Central memory CD8-positive, alpha-beta T cell (primary cell): Measurements from ENCODE around the gene GADD45GIP1.

Source experiments
- ATAC-seq: fragments of 150-1000 bp; cut with Tn5 transposase; replicated peaks from 2 replicates; pipeline ENCODE4 v1.10.0; 2022; ENCODE audit warnings: mild to moderate bottlenecking, moderate FRiP score, moderate number of reproducible peaks; ENCODE audit not compliant: poor library complexity, severe bottlenecking; ENCODE audit errors: extremely low read depth
- DNase-seq, 2 donors: peaks; one replicate each; pipeline ENCODE4 v3.0.0; 2021; ENCODE audit warnings: low spot score in 2 of 2
- H3K27ac Mint-ChIP-seq: one replicate; pipeline ENCODE4 v1.8.0; 2022; ENCODE audit warnings: low read depth, mild to moderate bottlenecking, moderate library complexity, mixed read lengths
- H3K27me3 Mint-ChIP-seq: one replicate; pipeline ENCODE4 v1.8.0; 2022; ENCODE audit warnings: mixed read lengths
- H3K36me3 Mint-ChIP-seq: one replicate; pipeline ENCODE4 v1.8.0; 2022; ENCODE audit warnings: mild to moderate bottlenecking, moderate library complexity, mixed read lengths; ENCODE audit not compliant: insufficient read depth
- H3K4me1 Mint-ChIP-seq: one replicate; pipeline ENCODE4 v1.8.0; 2022; ENCODE audit warnings: mixed read lengths
- H3K4me3 Mint-ChIP-seq: one replicate; pipeline ENCODE4 v1.8.0; 2022; ENCODE audit warnings: mild to moderate bottlenecking, moderate library complexity, mixed read lengths
- H3K9me3 Mint-ChIP-seq: one replicate; pipeline ENCODE4 v1.8.0; 2022; ENCODE audit warnings: mixed read lengths

GADD45GIP1 gene

DNA sequence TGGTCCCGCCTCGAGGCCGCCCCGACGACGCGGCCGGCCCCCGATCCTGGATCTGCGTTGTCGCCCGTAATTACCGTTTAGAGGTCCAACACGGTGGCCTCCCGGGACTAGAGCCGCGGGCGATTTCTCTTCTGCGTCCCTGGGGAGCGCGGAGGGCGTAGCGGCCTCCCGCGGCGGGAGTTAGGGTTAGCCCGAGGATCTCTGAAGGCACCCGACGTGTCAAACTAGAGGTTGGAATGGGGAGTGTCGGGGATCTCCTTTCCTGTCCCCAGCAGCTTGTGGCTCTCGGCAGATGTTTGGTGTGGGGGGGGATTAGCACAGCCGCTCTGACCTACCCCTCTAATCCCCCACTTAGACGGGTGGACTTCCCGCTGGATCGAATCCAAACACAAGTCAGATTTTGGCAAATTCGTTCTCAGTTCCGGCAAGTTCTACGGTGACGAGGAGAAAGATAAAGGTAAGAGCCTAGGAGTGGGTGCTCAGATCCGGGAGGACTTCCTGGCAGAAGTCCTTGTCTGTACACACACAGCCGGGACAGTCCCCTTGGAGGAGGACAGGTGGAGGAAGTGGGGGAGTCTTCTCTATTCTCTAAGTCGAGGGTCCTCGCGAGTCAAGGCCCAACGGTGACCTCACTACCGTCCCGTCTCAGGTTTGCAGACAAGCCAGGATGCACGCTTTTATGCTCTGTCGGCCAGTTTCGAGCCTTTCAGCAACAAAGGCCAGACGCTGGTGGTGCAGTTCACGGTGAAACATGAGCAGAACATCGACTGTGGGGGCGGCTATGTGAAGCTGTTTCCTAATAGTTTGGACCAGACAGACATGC, 18.0 kb downstream of the GADD45GIP1 start:
- Mint-ChIP-seq H3K36me3 (peaks cover 63% of the 10 kb centered on the region), H3K4me3 (peak overlapping the region; percentile 98), H3K27ac (peak overlapping the region; percentile 97), H3K4me1 (peaks cover 49% of the 10 kb centered on the region), H3K9me3 (no peaks in the 10 kb centered on the region), H3K27me3 (no peaks in the 10 kb centered on the region)
- ATAC-seq, result peak; percentile 34
- peak in 1 of 2 donors; percentile 40 for DNase-seq

DNA sequence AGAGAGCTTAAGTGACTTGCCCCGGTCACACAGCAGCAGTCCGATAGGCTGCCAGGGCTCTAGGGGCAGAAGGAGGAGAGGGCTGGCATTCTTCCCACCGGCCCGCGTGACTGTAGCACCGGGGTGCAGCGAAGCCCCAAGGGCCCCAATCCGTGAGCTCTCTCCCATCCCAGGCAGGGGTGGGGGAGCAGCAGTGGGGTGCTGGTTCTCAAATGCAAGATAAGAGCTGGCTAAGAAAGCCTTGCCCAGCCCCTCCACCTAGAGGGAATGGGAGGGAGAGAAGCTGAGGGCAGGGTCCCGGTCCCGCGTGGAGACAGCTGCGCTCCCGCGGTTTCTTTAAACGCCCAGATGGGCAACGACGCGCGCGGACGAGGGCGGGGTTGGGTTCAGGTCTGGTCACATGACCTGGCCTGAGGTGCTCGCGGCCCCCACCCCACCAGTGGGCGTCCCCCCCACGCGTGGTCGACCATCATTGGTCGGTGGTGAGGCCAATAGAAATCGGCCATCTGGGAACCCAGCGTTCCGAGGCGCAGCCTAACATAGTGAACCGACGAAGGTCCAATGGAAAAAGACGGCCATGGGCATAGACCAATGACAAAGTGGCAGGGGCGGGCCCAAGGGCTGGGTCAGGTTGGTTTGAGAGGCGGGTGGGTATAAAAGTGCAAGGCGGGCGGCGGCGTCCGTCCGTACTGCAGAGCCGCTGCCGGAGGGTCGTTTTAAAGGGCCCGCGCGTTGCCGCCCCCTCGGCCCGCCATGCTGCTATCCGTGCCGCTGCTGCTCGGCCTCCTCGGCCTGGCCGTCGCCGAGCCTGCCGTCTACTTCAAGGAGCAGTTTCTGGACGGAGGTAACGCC, 18.9 kb downstream of the GADD45GIP1 start, which contains the start of gene CALR:
TSS of gene CALR (plus strand) at position 683 of the 852 bp plus-strand sequence. CDS start at position 754, 71 bp downstream.
- peak within 1 kb of the TSS; percentile 97 for H3K27ac Mint-ChIP-seq
- H3K4me1 Mint-ChIP-seq, result peaks cover 48% of the 10 kb centered on the region
- H3K27me3 Mint-ChIP-seq, result no peaks in the 10 kb centered on the region
- H3K4me3 Mint-ChIP-seq, result peak within 1 kb of the TSS; percentile 98
- ATAC-seq, result peak; percentile 94
- H3K9me3 Mint-ChIP-seq, result no peaks in the 10 kb centered on the region
- H3K36me3 Mint-ChIP-seq, result peaks cover 57% of the 10 kb centered on the region
- peak; percentile 96 to 99 for DNase-seq

DNA sequence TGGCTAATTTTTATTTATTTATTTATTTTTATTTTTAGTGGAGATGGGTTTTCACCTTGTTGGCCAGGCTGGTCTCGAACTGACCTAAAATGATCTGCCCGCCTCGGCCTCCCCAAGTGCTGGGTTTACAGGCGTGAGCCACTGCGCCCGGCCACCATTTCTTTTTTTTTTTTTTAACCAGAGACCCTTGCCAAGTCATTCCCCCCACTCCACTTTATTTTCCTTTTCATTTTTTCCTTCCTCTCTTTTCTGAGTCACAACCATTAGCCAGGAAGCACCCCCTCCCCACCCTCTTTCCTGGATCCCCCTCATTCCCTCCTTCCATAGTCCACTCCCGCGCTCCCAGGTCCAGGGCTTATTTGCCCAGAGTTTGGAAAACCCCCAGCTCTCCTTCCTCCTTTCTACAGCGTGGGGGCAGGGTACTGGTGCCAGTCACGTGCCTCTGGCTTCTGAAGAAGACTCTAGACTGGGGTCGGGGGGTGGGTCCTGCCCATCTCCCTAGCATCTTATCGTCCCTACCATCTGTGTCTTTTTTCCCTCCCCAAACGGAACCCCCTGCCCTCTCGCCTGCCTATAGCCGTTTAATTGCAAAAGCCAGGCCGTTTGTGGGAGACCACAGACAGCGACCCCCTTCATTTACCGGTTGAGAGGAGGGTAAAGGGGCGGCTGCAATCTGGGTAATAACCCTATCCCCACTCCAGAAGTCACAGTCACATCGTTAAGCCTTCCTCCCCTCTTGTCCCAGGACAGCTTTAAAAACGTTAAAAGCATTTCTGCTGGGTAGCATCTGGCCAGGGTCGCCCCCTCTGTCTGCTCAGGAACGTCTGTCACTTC, 19.7 kb downstream of the GADD45GIP1 start:
- no peak for ATAC-seq
- Mint-ChIP-seq H3K27ac (peak overlapping the region; percentile 97), H3K27me3 (no peaks in the 10 kb centered on the region), H3K4me1 (peaks cover 56% of the 10 kb centered on the region), H3K9me3 (no peaks in the 10 kb centered on the region), H3K36me3 (peaks cover 49% of the 10 kb centered on the region), H3K4me3 (peak overlapping the region; percentile 98)
- no peak for DNase-seq

DNA sequence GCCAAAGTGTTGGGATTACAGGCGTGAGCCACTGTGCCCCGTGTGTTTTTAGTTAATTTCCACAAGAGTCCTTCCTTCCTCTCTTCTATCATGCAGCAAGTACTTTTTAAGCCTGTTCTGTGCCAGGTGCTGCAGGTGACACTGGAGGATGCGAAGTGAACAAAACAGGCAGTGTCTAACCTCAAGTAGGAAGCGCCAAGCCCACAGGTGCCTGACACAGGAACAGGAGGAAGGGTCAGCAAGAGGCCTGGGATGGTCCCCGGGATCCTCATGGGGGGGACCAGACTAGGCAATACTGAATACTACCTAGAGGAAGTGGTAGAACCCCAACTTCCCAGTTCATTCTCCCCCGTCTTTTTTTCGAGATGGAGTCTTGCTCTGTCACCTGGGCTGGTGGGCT, 20.4 kb downstream of the GADD45GIP1 start:
- H3K9me3 Mint-ChIP-seq, result no peaks in the 10 kb centered on the region
- H3K4me1 Mint-ChIP-seq, result peaks cover 57% of the 10 kb centered on the region
- H3K36me3 Mint-ChIP-seq, result peaks cover 41% of the 10 kb centered on the region
- ATAC-seq, result no peak
- H3K27me3 Mint-ChIP-seq, result no peaks in the 10 kb centered on the region
- DNase-seq, result no peak
- H3K4me3 Mint-ChIP-seq, result no peak overlapping the region
- no peak overlapping the region for H3K27ac Mint-ChIP-seq

DNA sequence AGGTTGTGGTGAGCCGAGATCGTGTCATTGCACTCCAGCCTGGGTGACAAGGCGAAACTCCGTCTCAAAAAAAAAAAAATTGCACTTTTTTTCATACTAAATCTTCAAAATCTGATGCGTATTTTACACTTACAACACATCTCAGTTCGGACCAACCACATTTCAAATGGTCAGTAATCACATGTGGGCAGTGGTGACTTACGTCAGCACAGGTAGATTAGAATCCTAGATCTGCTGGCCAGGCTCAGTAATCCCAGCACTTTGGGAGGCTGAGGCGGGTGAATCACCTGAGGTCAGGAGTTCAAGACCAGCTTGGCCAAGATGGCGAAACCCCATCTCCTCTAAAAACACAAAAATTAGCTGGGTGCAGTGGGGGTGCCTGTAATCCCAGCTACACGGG, 22.0 kb downstream of the GADD45GIP1 start:
- H3K27ac Mint-ChIP-seq, result no peak overlapping the region
- H3K36me3 Mint-ChIP-seq, result peaks cover 32% of the 10 kb centered on the region
- ATAC-seq, result no peak
- no peak overlapping the region for H3K4me3 Mint-ChIP-seq
- peaks cover 48% of the 10 kb centered on the region for H3K4me1 Mint-ChIP-seq
- H3K27me3 Mint-ChIP-seq, result no peaks in the 10 kb centered on the region
- no peaks in the 10 kb centered on the region for H3K9me3 Mint-ChIP-seq
- no peak for DNase-seq

DNA sequence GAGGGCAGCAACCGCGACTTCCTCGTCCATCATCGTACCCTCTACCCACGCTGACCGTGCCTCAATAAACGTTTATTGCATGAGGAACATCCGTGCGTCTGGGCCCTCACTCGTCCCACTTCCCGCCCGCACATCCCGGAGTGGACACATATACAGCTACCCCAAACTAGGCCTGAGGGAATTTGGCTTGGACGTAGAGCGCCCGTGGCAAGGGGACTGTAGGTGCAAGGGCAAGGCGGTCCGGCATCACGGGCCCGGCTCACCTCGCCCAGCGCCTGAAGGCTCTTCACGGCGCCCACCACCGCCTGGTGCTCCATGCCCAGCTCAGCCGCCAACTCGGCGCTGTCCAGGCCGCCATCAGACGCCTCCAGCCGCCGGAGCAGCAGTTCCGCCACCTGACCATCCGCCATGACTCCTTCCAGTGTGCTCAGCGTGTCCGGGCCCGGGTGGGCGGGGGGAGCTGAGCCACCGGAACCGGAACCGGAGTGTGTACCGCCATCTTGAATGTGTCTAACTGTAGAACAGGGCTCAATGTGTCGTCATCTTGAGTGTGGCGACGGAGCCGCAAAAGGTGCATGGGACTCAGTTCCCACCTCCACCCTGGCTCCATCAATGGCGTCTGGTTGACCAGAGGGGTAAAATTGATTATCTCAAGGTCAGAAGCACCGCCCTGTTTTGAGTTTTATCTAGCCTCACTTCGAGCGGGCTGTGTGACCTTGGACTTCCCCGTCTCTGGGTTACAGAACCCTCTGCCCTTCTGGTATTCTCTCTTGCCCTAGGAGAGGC, 23.5 kb downstream of the GADD45GIP1 start, which contains the start of gene FARSA:
TSS of gene FARSA (minus strand) at position 425 of the 786 bp plus-strand sequence. CDS start at position 410, 15 bp downstream.
- Mint-ChIP-seq H3K9me3 (no peaks in the 10 kb centered on the region), H3K4me3 (peak within 1 kb of the TSS; percentile 88), H3K27me3 (no peaks in the 10 kb centered on the region), H3K4me1 (peaks cover 32% of the 10 kb centered on the region), H3K27ac (peak within 1 kb of the TSS; percentile 91), H3K36me3 (peaks cover 25% of the 10 kb centered on the region)
- DNase-seq (peak; percentile 66 to 67), ATAC-seq (peak; percentile 53)

DNA sequence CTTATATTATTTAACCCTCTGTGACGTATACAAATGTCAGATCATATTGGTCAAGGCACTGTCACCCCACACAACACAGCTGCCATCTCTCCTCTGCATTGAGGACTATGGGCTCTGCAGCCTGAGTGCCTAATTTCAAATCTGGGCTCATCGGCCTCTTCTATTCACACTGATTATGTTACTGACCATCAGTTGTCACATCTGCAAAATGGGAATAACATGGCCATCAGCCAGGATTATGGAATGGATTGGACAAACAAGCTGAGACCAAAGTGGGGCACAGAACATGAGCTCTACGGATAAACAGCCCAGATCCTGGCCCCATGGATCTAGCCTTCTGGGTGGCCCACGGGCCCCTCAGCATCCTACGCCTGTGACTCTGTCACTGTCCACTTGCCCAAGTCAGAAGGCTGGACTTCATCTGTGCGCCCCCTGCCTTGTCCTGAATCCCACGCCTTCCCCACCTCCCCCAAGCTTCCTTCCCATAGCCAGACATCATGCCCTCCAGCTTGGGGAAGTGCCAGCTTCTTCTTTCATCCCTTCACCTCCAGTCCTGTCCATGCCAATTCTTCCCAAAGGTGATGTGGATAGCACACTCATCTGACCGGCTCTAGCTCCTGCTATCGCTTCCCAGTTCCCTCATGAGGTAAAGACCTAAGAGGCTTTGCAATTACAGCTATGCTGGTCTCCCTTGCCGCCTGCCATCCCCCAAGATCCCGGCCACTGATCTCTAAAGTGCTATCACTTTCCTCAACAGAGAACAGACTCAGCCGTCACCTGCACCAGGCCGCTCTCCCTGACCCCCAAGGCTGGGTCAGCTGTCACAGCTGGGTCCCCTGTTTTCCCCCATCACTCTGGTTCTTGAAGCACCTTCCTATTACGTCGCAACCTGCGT, 24.4 kb downstream of the GADD45GIP1 start:
- H3K27me3 Mint-ChIP-seq, result no peaks in the 10 kb centered on the region
- no peaks in the 10 kb centered on the region for H3K9me3 Mint-ChIP-seq
- peaks cover 23% of the 10 kb centered on the region for H3K36me3 Mint-ChIP-seq
- H3K27ac Mint-ChIP-seq, result peak overlapping the region; percentile 91
- H3K4me3 Mint-ChIP-seq, result peak overlapping the region; percentile 88
- ATAC-seq, result no peak
- H3K4me1 Mint-ChIP-seq, result peaks cover 24% of the 10 kb centered on the region
- DNase-seq, result no peak

DNA sequence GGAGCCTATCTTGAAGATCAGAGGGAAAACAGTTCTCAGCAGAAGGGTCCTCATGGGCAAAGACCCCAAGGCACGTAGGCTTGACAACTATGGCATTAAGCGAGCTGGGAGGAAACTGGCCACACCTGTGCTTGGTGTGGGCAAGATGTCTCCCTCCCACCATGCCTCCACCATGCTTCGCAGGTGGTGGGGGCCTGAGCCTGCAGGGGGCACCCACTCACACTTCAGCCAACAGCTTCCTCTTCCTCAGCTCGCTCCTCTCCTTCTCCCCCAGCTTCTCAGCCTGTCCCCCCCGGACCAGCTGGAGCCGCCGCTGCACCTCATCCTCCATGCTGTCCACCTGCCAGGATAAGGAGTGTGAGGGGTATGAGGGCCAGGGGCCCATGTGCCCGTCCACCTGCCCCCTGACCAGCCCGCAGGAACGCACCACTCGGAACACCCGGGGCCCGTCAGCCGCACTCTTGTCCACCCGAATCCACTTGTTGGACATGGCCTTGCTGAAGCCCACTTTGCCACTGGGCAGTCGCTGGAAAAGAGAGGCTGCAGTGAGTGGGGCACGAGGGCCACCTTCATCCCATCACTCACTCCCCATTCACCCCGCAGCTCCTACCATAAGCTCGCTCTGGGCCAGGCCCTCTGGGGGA, 26.9 kb downstream of the GADD45GIP1 start:
- DNase-seq (no peak), ATAC-seq (no peak)
- H3K27me3 Mint-ChIP-seq, result no peaks in the 10 kb centered on the region
- peaks cover 17% of the 10 kb centered on the region for H3K4me1 Mint-ChIP-seq
- peaks cover 43% of the 10 kb centered on the region for H3K36me3 Mint-ChIP-seq
- no peaks in the 10 kb centered on the region for H3K9me3 Mint-ChIP-seq
- no peak overlapping the region for H3K4me3 Mint-ChIP-seq
- H3K27ac Mint-ChIP-seq, result no peak overlapping the region

DNA sequence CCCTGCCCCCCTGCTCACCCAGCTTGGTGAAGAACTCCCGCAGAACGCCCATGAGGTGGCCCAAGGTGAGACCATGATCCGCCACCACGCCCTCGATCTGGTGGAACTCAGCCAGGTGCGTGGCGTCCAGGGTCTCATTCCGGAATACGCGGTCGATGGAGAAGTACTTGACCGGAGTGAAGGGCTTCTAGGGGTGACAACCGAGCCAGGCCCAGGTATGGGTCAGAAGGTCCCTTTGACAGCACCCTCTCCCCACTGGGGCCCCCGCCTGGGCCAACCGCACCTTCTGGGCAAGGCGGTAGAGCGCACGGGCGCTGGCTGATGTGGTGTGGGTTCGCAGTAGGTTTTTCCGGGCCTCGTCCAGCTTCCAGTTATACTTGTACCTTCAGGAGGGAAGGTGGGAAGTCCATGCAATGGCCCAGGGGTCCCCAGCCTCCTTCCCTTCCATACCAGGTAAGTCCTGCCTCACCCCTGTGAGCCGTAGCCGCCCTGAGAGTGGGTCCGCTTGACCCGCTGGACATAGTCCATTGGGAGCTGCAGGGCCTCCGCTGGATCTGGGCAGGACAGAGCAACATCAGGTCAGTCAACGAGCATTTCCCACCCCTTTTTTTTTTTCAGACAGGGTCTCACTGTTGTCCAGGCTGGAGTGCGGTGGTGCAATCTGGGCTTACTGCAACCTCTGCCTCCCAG, 32.3 kb downstream of the GADD45GIP1 start:
- no peaks in the 10 kb centered on the region for H3K27me3 Mint-ChIP-seq
- H3K36me3 Mint-ChIP-seq, result peaks cover 60% of the 10 kb centered on the region
- no peak for DNase-seq
- H3K4me1 Mint-ChIP-seq, result peaks cover 5% of the 10 kb centered on the region
- no peaks in the 10 kb centered on the region for H3K9me3 Mint-ChIP-seq
- ATAC-seq, result no peak
- H3K27ac Mint-ChIP-seq, result no peak overlapping the region
- H3K4me3 Mint-ChIP-seq, result no peak overlapping the region

DNA sequence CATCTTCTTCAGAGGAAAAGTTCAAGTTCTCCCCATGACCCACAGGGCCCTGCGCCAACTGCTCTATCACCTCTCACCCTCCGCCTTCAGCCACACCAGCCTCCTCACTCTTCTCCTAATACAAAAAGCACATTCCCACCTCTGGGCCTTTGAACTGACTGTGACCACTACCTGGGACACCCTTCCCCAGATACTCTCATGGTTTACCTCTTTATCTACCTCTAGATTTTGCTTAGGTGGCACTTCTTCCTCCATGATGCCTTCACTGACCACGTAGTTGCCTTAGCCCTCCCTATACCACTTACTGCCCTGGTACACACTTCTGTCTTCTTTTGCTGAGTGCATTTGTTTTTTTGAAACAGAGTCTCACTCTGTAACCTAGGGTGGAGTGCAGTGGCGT, 34.1 kb downstream of the GADD45GIP1 start:
- Mint-ChIP-seq H3K4me1 (peaks cover 16% of the 10 kb centered on the region), H3K9me3 (no peaks in the 10 kb centered on the region), H3K36me3 (peaks cover 59% of the 10 kb centered on the region), H3K27ac (no peak overlapping the region), H3K27me3 (no peaks in the 10 kb centered on the region), H3K4me3 (no peak overlapping the region)
- ATAC-seq (no peak), DNase-seq (no peak)
